HEK293T (cell line): ENCODE measurements around the gene GIGYF1.

Experiments used
- CTCF ChIA-PET: fragments of 350-600 bp; formaldehyde crosslinking; extraction: SDS; loops from one replicate; lab custom pipeline; 2021; ENCODE audit warnings: antibody characterized with exemption, inconsistent platforms; lab: Yijun Ruan, JAX
- POLR2A ChIA-PET: fragments of 350-600 bp; formaldehyde crosslinking; extraction: SDS; loops from one replicate; lab custom pipeline; 2020; ENCODE audit warnings: antibody characterized with exemption, inconsistent platforms; lab: Yijun Ruan, JAX
- DNase-seq: peaks from one replicate; pipeline ENCODE4 v3.0.0; 2012; ENCODE audit warnings: mixed read lengths; ENCODE audit errors: extremely low spot score
- ARNT ChIP-seq: fragments of 450-650 bp; IDR thresholded peaks from 2 replicates; pipeline ENCODE4 v1.6.1; 2017; ENCODE audit warnings: mild to moderate bottlenecking
- BHLHE40 ChIP-seq: fragments of 450-650 bp; IDR thresholded peaks from 2 replicates; pipeline ENCODE4 v1.6.1; 2016; ENCODE audit warnings: mild to moderate bottlenecking, moderate library complexity, borderline replicate concordance
- CTBP1 ChIP-seq: fragments of 450-650 bp; IDR thresholded peaks from 2 replicates; pipeline ENCODE4 v1.6.1; 2016; ENCODE audit warnings: borderline replicate concordance
- ELF4 ChIP-seq: fragments of 450-650 bp; IDR thresholded peaks from 2 replicates; pipeline ENCODE4 v1.6.1; 2017; ENCODE audit warnings: antibody characterized with exemption
- FOXA1 ChIP-seq: fragments of 450-650 bp; IDR thresholded peaks from 2 replicates; pipeline ENCODE4 v1.6.1; 2016; ENCODE audit warnings: mild to moderate bottlenecking
- FOXK2 ChIP-seq: fragments of 450-650 bp; IDR thresholded peaks from 2 replicates; pipeline ENCODE4 v1.6.1; 2016; ENCODE audit warnings: mild to moderate bottlenecking
- FOXM1 ChIP-seq: fragments of 450-650 bp; IDR thresholded peaks from 2 replicates; pipeline ENCODE4 v1.6.1; 2017; ENCODE audit warnings: mild to moderate bottlenecking, borderline replicate concordance
- HDGF ChIP-seq: fragments of 450-650 bp; IDR thresholded peaks from 2 replicates; pipeline ENCODE4 v1.6.1; 2017; ENCODE audit warnings: antibody characterized with exemption, borderline replicate concordance
- L3MBTL2 ChIP-seq: fragments of 450-650 bp; conservative IDR thresholded peaks from 2 replicates; pipeline ENCODE4 v1.6.1; 2016; ENCODE audit warnings: mild to moderate bottlenecking
- LEF1 ChIP-seq: fragments of 450-650 bp; IDR thresholded peaks from 2 replicates; pipeline ENCODE4 v1.6.1; 2017; ENCODE audit warnings: mild to moderate bottlenecking, borderline replicate concordance
- NFRKB ChIP-seq: fragments of 450-650 bp; IDR thresholded peaks from 2 replicates; pipeline ENCODE4 v1.6.1; 2016; ENCODE audit warnings: mild to moderate bottlenecking, moderate library complexity
- PKNOX1 ChIP-seq: fragments of 450-650 bp; IDR thresholded peaks from 2 replicates; pipeline ENCODE4 v1.6.1; 2016
- SP1 ChIP-seq: fragments of 450-650 bp; IDR thresholded peaks from 2 replicates; pipeline ENCODE4 v1.6.1; 2017
- SUZ12 ChIP-seq: fragments of 450-650 bp; IDR thresholded peaks from 2 replicates; pipeline ENCODE4 v1.6.1; 2016; ENCODE audit warnings: mild to moderate bottlenecking
- TARDBP ChIP-seq: fragments of 450-650 bp; IDR thresholded peaks from 2 replicates; pipeline ENCODE4 v1.6.1; 2016
- ZNF384 ChIP-seq: fragments of 450-650 bp; IDR thresholded peaks from 2 replicates; pipeline ENCODE4 v1.6.1; 2016

Gene GIGYF1

GRCh38 chr7:100677308-100678267 is 16.5 kb downstream of the GIGYF1 start:
- TF ChIP-seq ARNT (no peak), FOXA1 (no peak), FOXK2 (no peak), ZNF384 (no peak), LEF1 (no peak), ELF4 (no peak), FOXM1 (no peak), TARDBP (no peak), BHLHE40 (no peak), SUZ12 (no peak), L3MBTL2 (no peak), HDGF (no peak), PKNOX1 (no peak), CTBP1 (no peak), SP1 (no peak), NFRKB (no peak)
- no peak for DNase-seq
- POLR2A ChIA-PET = interaction anchor here (1.0 to 2.1 kb wide), 4 partner anchors 14 to 91 kb away, joined by 3 to 9 read pairs (median 4); partner anchors contain the start of genes FBXO24, LRCH4 and POP7
- CTCF ChIA-PET = interaction anchor here (0.8 to 1.5 kb wide), 3 partner anchors 13 to 48 kb away, joined by 3 to 4 read pairs (median 4); no protein-coding TSS in a partner anchor

GRCh38 chr7:100676501-100677306 is 17.3 kb downstream of the GIGYF1 start:
- ChIA-PET POLR2A (interaction anchor here (1.0 to 2.1 kb wide), 2 partner anchors 15 to 29 kb away, joined by 4 to 9 read pairs; partner anchors contain the start of gene POP7), CTCF (interaction anchor here (0.8 to 1.4 kb wide), 2 partner anchors 14 to 15 kb away, joined by 3 to 4 read pairs; no protein-coding TSS in a partner anchor)
- no peak for DNase-seq
- TF ChIP-seq ELF4 (no peak), LEF1 (no peak), TARDBP (no peak), FOXA1 (no peak), NFRKB (no peak), SP1 (no peak), L3MBTL2 (no peak), CTBP1 (no peak), ARNT (no peak), HDGF (no peak), BHLHE40 (no peak), SUZ12 (no peak), FOXK2 (no peak)

GRCh38 chr7:100675581-100676350 is 18.3 kb downstream of the GIGYF1 start:
- DNase-seq = no peak

GRCh38 chr7:100675105-100675451 is 19.0 kb downstream of the GIGYF1 start:
- CTCF ChIA-PET = no interaction called here
- POLR2A ChIA-PET = interaction anchor here (1.3 to 1.5 kb wide), 2 partner anchors 8 to 89 kb away, joined by 4 read pairs; partner anchors contain the start of genes FBXO24 and LRCH4
- DNase-seq = no peak
- no peak for TF ChIP-seq FOXK2
- TF ChIP-seq LEF1 = no peak
- no peak for TF ChIP-seq CTBP1
- TF ChIP-seq TARDBP = no peak
- TF ChIP-seq SP1 = no peak
- TF ChIP-seq ZNF384 = no peak
- no peak for TF ChIP-seq NFRKB
- no peak for TF ChIP-seq BHLHE40
- TF ChIP-seq PKNOX1 = no peak
- TF ChIP-seq HDGF = no peak

More at GRCh38 chr7:100675581-100676350, 18.3 kb downstream of the GIGYF1 start:
- ChIA-PET CTCF (no interaction called here), POLR2A (interaction anchor here (2.1 kb wide), 1 partner anchor 30 kb away, joined by 9 read pairs; the partner anchor contains the start of gene POP7)
- TF ChIP-seq L3MBTL2 (no peak), FOXK2 (no peak), NFRKB (no peak), ARNT (no peak), CTBP1 (no peak), FOXA1 (no peak), ZNF384 (no peak), LEF1 (no peak), FOXM1 (no peak), TARDBP (no peak), PKNOX1 (no peak), BHLHE40 (no peak), HDGF (no peak), SP1 (no peak), SUZ12 (no peak)
